DND-41 (cell line): ENCODE measurements around the gene ASB4.

Experiments
- CTCF ChIP-seq: IDR thresholded peaks from 2 replicates; pipeline ENCODE4 v1.5.1; 2012; ENCODE audit warnings: borderline replicate concordance, low read length, moderate library complexity, mild to moderate bottlenecking; ENCODE audit not compliant: poor library complexity, severe bottlenecking; ENCODE audit errors: extremely low read depth
- EZH2 ChIP-seq: IDR thresholded peaks from 3 replicates; pipeline ENCODE4 v1.6.1; 2012; ENCODE audit warnings: borderline replicate concordance, low read depth, mild to moderate bottlenecking, moderate library complexity, low read length, inconsistent platforms; ENCODE audit not compliant: severe bottlenecking

- TF ChIP-seq EZH2 (no peak), CTCF (no peak)
Observed at GRCh38 chr7:95454438-95455045, 31.2 kb upstream of the ASB4 start.
